Body of pancreas (tissue), 4 donors: ENCODE results near the gene ULBP3. TPM values are rescaled to one million over a fixed set of nuclear protein-coding genes. Genes with fewer than 3 reads are reported as not detected.
"Not testable (repeated sequence)": the region's sequence is repeated elsewhere in the genome, so short reads cannot be mapped to it uniquely, and the experiment has no call there.

Source experiments
- ATAC-seq: fragments of 150-250 bp; one replicate; pipeline ENCODE4 v1.9.1; 2016
- DNase-seq, 4 donors: peaks; one replicate each; pipeline ENCODE4 v3.0.0-alpha.2; 2019
- H3K27ac ChIP-seq, 4 donors: fragments of 200-600 bp; sonication (generic); 1 replicate in 3 of 4; 2 replicates in 1 of 4; pipeline versions ENCODE4 v1.5.1 to v1.6.1; 2016 to 2019; ENCODE audit warnings: mild to moderate bottlenecking in 1 of 4, mixed read lengths in 1 of 4, moderate library complexity in 1 of 4
- H3K27me3 ChIP-seq, 2 donors: fragments of 200-600 bp; sonication (generic); one replicate each; pipeline ENCODE4 v1.6.0; 2016; ENCODE audit warnings: mild to moderate bottlenecking in 1 of 2
- H3K36me3 ChIP-seq, 2 donors: fragments of 200-600 bp; sonication (generic); replicated peaks in 1 of 2; 2 replicates each; pipeline ENCODE4 v1.5.1; 2016; ENCODE audit warnings: low read depth in 2 of 2; ENCODE audit not compliant: insufficient read depth in 1 of 2
- H3K4me1 ChIP-seq: fragments of 200-600 bp; sonication (generic); one replicate; pipeline ENCODE4 v1.6.0; 2016
- H3K4me3 ChIP-seq, 2 donors: fragments of 200-600 bp; sonication (generic); 1 replicate in 1 of 2; 2 replicates in 1 of 2; pipeline ENCODE4 v1.5.1; 2016 to 2019
- H3K9me3 ChIP-seq, 3 donors: fragments of 200-600 bp; sonication (generic); 1 replicate in 2 of 3; 2 replicates in 1 of 3; pipeline ENCODE4 v1.5.1; 2016
- CTCF ChIP-seq, 7 experiments: fragments of 450-650 bp in 4 of 7; fragments of 200-600 bp in 3 of 7; sonication (generic) in 3 of 7; IDR thresholded peaks; one replicate each; pipeline ENCODE4 v1.5.1; 2016 to 2019; ENCODE audit warnings: antibody characterized with exemption in 7 of 7
- POLR2A ChIP-seq, 3 donors: fragments of 450-650 bp; IDR thresholded peaks; one replicate each; pipeline ENCODE4 v1.6.1; 2016; ENCODE audit warnings: antibody characterized with exemption in 3 of 3, mild to moderate bottlenecking in 2 of 3
- WGBS, 2 donors: methylation state at CpG; one replicate each; pipeline ENCODE4 v1.1.5; 2017; 5-methylcytosine and 5-hydroxymethylcytosine counted together
- intact Hi-C: fragments of 100-400 bp; cut with DNase I; formaldehyde crosslinking; loops from one replicate; pipeline ENCODE4 v1.15.1; 2023
- total RNA-seq, 2 donors: library from RNA; depleted of rRNA; stranded (reverse); fragments of >200 nt; gene quantifications; one replicate each; pipeline ENCODE4 v1.1.0, GENCODE V29; 2016

The ULBP3 gene
- total RNA-seq, 2 donors from 2014 or later: 0.78 TPM; not detected in 1

DNA sequence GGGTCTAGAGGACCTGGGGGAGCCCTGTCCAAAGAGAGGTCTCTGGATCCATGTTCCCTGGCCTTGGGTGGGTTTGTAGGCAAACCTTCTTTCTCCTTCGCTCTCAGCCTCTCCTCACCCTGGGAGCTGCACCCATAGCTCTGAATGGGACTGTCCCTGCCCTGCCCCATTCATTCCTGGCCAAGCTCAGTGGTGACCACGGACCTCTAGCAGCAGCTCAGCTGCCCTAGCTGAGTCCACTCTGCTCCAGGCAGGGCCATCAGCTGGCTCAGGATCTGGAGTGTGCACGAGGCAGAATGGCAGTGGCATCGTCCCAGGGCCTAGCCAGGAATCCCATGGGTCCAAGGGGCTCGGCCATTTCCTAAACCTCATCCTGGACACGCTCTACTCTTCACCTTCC, 5.3 kb downstream of the ULBP3 start:
- ATAC-seq (no peak), DNase-seq (no peak)
- Histone ChIP-seq H3K9me3 (no peaks in the 10 kb centered on the region), H3K36me3 (no peaks in the 10 kb centered on the region), H3K27me3 (no peaks in the 10 kb centered on the region), H3K27ac (no peak overlapping the region), H3K4me3 (no peak overlapping the region), H3K4me1 (peaks cover 8% of the 10 kb centered on the region)
- WGBS, 2 donors: 95 to 97% methylated on average over 6 of the region's 6 CpGs
- intact Hi-C loops: no loop called here
- TF ChIP-seq CTCF (IDR thresholded peaks at IDR 0.05) (no peak), POLR2A (IDR thresholded peaks at IDR 0.05) (no peak)

DNA sequence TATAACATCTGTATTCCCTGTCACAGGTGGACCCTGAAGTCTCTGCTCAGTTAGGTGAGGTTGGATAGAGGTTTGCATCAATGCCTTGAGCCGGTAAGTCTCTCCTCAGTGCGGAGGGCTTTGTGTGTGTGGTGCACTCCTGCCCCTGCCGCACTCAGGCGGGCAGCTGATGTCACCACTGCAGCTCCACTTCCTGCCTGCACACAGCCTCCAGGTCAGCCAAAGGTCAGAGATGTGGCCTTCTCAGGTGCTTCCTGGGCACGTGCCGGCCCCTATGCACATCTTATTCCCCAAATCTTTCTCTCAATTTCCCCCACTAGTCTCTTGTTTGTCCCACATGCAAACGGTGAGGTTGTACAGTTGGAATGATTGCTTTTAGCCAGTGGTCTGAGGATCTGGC, 8.9 kb downstream of the ULBP3 start:
- H3K27ac ChIP-seq, H3K4me3 ChIP-seq, H3K9me3 ChIP-seq, H3K4me1 ChIP-seq, intact Hi-C loops, ATAC-seq, DNase-seq, H3K27me3 ChIP-seq, H3K36me3 ChIP-seq: not testable (repeated sequence)
- WGBS, 2 donors: 72 to 85% methylated on average over 7 of the region's 7 CpGs

- intact Hi-C loops: no loop called here
- no peak overlapping the region for H3K27ac ChIP-seq
- ATAC-seq (no peak), DNase-seq (no peak)
- H3K36me3 ChIP-seq: no peaks in the 10 kb centered on the region
- H3K27me3 ChIP-seq: peaks cover 0 to 8% of the 10 kb centered on the region in 2 donors
- 88 to 90% methylated on average over 6 of the region's 6 CpGs for WGBS, 2 donors
- no peak overlapping the region for H3K4me3 ChIP-seq
- H3K9me3 ChIP-seq: no peaks in the 10 kb centered on the region
- no peaks in the 10 kb centered on the region for H3K4me1 ChIP-seq
- no peak for TF ChIP-seq POLR2A (IDR thresholded peaks at IDR 0.05)
- no peak for TF ChIP-seq CTCF (IDR thresholded peaks at IDR 0.05)
Observed at GRCh38 chr6:150058986-150059385, 9.9 kb downstream of the ULBP3 start.

DNA sequence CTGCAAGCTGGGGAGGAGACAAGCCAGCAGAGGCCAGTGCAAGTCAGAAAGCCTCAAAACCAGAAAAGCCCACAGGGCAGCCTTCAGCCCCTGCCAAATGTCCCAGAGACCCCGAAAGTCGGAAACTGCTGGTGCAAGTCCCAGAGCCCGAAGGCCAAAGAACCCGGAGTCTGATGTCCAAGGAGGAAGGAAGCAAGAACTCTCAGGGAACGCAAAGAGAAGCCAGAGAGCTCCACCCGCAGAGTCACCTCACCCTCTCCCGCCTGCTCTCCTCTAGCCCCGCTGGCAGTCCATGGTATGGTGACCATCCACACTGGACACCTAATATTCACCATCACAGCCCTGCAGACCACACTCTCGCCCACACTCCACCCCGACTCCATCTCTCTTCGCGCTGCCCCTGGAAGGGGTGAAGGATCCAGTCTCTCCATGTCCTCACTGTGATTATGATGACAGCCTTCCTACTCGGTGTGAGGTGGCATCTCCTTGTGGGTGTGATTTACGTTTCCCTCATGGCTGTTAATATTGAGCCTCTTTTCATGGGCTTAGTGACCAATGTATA, 10.6 kb downstream of the ULBP3 start:
- intact Hi-C loops: no loop called here
- Histone ChIP-seq H3K4me3 (no peak overlapping the region), H3K36me3 (no peaks in the 10 kb centered on the region), H3K27ac (no peak overlapping the region), H3K9me3 (no peaks in the 10 kb centered on the region), H3K27me3 (peaks cover 0 to 8% of the 10 kb centered on the region in 2 donors), H3K4me1 (no peaks in the 10 kb centered on the region)
- no peak for ATAC-seq
- TF ChIP-seq CTCF (IDR thresholded peaks at IDR 0.05) (no peak), POLR2A (IDR thresholded peaks at IDR 0.05) (no peak)
- DNase-seq: no peak
- 76 to 81% methylated on average over 14 of the region's 14 CpGs for WGBS, 2 donors

DNA sequence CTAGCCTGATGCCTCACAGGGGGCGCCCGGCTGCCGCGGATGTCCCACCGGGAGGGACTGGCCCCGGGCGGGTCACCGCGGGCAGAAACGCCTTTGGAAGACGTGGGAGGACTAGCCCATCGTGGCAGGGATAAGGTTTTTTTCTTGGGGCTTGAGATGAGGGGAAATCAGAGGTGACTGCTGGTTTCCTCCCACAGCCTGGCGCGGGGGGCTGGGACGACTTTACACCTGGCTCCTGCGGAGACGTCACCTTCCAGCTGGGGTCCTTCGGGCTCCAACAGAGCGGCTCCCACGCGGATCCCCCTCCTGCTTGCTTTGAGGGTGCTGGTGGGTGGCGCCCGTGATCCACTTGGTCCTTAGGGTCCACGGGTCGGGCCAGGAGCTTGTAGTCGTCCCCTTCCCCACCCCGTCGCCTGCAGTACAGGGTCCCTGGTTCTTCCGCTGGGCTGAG, 11.4 kb downstream of the ULBP3 start:
- DNase-seq (no peak), ATAC-seq (no peak)
- no peak overlapping the region for H3K4me3 ChIP-seq
- H3K36me3 ChIP-seq: no peaks in the 10 kb centered on the region
- WGBS, 2 donors: 74 to 80% methylated on average over 15 to 29 of the region's 29 CpGs
- H3K4me1 ChIP-seq: no peaks in the 10 kb centered on the region
- peaks cover 0 to 8% of the 10 kb centered on the region in 2 donors for H3K27me3 ChIP-seq
- TF ChIP-seq POLR2A (IDR thresholded peaks at IDR 0.05) (no peak), CTCF (IDR thresholded peaks at IDR 0.05) (no peak)
- intact Hi-C loops: no loop called here
- H3K27ac ChIP-seq: no peak overlapping the region
- no peaks in the 10 kb centered on the region for H3K9me3 ChIP-seq
